ENCODE data around the gene RBM4B.

GRCh38 chr11:66689661-66690590 lies 12.2 kb upstream of the RBM4B start:
- TF ChIP-seq MXD4 (CRISPR knock-in tag; IDR thresholded peaks at IDR 0.05; ENCODE audit: borderline replicate concordance) = no peak
- TF ChIP-seq, protein P1, sequence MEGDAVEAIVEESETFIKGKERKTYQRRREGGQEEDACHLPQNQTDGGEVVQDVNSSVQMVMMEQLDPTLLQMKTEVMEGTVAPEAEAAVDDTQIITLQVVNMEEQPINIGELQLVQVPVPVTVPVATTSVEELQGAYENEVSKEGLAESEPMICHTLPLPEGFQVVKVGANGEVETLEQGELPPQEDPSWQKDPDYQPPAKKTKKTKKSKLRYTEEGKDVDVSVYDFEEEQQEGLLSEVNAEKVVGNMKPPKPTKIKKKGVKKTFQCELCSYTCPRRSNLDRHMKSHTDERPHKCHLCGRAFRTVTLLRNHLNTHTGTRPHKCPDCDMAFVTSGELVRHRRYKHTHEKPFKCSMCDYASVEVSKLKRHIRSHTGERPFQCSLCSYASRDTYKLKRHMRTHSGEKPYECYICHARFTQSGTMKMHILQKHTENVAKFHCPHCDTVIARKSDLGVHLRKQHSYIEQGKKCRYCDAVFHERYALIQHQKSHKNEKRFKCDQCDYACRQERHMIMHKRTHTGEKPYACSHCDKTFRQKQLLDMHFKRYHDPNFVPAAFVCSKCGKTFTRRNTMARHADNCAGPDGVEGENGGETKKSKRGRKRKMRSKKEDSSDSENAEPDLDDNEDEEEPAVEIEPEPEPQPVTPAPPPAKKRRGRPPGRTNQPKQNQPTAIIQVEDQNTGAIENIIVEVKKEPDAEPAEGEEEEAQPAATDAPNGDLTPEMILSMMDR (IDR thresholded peaks at IDR 0.05) = no peak
- TF ChIP-seq, protein P2, sequence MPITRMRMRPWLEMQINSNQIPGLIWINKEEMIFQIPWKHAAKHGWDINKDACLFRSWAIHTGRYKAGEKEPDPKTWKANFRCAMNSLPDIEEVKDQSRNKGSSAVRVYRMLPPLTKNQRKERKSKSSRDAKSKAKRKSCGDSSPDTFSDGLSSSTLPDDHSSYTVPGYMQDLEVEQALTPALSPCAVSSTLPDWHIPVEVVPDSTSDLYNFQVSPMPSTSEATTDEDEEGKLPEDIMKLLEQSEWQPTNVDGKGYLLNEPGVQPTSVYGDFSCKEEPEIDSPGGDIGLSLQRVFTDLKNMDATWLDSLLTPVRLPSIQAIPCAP (CRISPR knock-in tag; IDR thresholded peaks at IDR 0.05) = no peak

All from WTC11 (cell line).